ENCODE measurements around the gene SLAIN1.

The SLAIN1 gene

DNA sequence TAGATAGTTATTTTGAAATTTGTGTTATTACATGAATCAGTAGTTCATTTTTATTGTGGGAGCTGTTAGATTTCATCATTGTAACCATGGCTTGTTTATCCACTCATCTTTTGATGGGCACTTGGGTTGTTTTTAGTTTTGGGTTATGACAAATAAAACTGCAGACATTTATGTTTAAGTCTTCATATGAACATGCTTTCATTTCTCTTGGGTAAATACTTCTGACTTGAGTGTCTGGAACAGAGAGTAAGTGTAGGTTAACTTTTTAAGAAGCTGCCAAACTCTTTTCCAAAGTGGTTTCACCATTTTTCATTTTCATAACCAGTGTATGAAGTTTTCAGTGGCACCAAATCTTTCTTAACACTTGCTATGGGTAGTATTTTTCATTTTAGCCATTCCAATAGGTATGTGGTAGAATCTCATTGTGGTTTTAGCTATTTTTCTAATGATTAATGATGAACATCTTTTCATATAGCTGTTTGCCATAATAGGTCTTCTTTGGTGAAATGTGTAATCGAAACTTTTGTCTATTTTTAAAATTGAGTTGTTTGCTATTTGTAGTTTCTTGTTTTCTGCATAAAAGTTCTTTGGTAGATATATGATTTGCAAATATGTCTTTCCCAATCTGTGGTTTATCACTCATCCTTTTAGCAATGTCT, 17.9 kb downstream of the SLAIN1 start:
- no peak for DNase-seq

GRCh38 chr13:77716692-77717091, 19.2 kb downstream of the SLAIN1 start:
- DNase-seq, result no peak

DNA sequence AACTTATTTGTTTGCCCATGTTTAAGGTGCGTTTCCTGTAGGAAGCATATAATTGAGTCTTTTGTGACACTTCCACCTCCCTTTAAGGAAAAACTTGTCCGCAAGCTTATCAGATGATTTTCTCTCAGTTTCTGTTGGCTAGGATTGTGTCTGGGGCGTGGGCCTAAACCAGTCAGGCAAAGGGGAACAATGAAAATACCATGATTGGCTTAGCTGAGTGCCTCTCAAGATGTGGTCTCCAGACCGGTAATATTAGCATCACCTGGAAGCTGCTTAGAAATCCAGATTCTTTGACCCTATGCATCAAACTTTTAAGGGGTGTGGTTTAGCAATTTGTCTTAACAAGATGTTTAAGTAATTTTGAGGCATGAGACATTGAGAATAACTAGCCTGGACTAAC, 20.0 kb downstream of the SLAIN1 start:
- no peak for DNase-seq

DNA sequence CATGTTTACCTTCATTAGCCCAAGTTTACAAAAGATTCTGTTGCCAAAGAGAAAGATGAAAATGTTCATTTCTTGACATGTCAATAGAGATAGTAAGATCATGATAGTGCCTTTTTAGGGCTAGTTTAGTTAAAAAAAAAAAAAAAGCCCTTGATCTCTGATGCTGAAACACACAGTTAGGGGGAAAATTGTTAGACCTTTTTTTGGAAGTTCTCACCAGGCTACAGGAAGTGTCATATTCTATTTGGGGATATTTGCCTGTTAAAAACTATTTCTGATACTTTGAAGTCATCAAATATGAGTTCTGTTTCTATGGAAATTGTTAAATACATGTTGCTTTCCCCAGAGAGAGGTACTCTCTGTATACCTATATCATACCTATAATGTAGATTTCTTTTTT, 21.6 kb downstream of the SLAIN1 start:
- DNase-seq, result no peak

DNA sequence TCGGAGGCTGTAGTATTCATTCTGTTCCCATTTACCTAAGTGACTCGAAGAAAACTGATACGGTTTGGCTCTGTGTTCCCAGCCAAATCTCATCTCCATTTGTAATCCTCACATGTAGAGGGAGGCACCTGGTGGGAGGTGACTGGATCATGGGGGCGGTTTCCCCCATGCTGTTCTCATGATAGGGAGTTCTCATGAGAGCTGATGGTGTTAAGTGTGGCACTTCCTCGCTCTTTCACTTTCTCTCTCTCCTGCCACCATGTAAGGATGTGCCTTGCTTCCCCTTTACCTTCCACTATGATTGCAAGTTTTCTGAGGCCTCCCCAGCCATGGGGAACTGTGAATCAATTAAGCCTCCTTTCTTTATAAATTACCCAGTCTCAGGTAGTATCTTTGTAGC, 23.5 kb downstream of the SLAIN1 start:
- no peak for DNase-seq

DNA sequence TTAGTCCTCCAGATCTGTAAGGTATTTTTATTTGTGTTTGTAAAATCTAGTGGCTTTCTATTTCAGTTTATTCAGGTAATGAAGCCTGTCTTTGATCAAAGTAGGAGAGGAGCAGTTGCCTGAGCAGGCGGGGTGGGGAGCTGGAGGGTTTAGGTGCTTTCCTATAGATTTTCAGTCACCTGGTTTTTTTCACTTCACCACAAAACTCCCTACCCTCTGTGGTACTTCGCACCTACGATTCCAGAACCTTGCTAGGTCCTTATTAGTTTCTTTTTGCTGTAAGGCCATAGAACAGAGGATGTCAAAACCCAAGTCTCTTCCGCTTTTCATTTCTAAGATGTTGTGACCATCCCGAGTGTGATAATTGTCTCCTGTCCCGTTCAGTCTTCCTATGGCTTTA, 26.6 kb downstream of the SLAIN1 start:
- no peak for DNase-seq

DNA sequence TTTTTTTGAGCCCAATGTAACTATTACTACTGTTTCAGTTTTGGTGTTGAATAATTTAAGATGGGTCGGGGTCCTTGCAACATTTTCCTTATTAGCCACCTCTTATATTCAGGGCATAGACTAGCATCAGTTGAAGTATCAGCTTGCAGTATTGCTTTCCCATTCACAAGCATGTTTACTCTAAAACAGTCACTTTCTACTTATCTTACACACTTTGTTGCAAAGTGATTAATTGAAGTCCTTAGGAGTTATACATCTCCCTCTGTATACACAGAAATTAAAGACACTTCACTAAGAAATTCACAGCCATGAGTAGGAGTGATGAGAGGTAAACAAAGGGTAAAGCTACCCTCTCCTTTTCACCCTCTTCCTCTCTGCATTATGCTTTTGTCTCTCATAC, 27.6 kb downstream of the SLAIN1 start:
- DNase-seq, result no peak

GRCh38 chr13:77728265-77729125, 31.0 kb downstream of the SLAIN1 start:
- DNase-seq, result no peak

- peak; percentile 55 for DNase-seq
Observed at GRCh38 chr13:77729502-77730221, 32.2 kb downstream of the SLAIN1 start.

DNA sequence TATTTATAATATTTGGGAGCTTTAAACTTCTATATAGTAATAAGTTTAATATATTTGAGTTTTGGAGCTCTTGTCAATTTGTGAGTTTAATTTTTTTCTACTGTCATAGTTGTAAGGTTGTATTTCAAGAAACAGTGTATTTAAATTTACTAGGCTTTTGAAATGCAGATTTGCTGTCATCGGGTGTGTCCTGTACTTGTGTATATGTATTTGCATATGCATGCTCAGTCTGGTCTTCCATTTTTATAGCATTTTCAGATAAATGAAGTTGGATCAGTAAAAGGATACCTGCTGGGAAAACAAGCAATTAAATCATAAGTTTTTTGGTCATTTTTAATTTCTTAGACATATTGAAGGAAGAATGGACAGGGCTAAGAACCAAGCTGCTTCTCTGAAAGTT, 33.1 kb downstream of the SLAIN1 start:
- DNase-seq, result no peak

- DNase-seq, result no peak
Observed at GRCh38 chr13:77732287-77732686, 34.8 kb downstream of the SLAIN1 start.

DNA sequence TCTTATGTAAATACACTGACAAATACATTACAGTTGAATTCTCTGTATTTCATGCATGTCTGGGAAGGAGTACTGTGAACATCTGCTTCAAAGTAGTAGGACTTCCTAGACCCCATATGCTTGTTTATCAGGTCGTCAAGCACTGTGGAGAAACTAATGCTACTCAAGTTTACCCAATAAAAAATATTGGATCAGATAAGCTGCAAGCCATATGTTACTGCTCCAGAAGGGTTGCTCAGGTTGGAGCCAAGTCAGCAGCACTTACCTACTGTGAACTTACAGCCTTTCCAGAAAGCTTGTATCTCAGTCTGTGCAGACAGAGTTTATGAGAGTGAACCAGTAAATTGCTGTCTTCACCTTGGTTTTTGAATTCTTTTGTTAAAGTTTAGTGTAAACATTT, 36.2 kb downstream of the SLAIN1 start:
- DNase-seq, result no peak

DNA sequence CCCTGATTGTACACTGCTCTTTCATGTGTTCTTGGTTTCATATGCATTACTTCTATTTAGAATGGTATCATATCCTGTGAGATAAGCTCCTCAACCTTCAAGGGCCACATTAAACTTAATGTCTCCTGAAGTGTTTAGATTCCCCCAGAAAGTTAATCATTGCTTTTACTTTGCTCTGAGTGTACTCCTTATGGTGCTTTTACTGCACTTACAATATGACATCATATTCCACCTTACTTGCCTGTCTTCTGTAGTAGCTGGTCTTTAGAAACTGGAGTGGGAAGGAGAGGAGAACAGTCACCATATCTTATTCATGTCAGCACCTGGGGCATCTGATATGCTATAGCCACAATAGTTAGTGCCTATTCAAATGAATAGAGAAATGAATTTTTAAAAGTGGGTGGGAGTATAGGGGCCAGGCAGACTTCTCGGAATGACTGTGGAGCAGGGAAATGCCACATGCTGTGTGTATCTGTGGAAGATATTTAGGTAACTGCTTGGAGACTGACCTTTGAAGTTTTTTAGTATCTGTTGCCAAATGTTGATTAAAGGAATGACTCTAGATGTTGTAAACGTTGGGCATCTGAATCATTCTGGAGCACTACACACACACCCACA, 40.2 kb downstream of the SLAIN1 start:
- DNase-seq, result no peak

DNA sequence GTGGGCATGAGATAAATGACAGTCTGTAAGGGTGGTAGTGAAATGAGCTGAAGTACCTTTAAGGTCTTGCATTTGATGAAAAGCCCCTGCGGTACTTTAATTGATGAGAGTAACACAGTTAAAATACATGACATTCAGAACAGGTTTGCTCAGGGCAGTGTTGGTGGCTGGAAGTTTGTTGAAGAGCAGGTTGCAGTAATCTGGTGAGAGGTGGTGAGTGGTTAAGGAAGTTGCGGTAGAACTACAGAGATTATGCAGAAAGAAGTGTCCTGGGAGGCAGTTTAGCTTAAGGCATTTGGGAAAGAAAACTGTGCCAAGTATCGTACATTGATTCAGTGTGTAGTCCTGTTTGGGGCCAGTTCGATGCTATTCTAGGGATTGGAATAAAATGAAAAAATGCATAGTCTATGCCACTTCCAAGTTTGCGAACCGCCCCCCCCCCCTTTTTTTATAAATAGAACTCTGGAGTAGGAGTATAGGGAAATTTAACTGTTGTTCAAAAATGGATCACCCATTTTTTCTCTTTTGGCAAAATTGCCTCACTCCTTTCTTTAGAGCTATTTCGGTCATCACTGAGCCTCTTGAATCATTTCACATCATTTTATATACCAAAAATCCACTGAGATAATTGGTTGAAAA, 42.7 kb downstream of the SLAIN1 start:
- DNase-seq, result no peak

- no peak for DNase-seq
Observed at GRCh38 chr13:77740931-77741596, 43.6 kb downstream of the SLAIN1 start.

DNA sequence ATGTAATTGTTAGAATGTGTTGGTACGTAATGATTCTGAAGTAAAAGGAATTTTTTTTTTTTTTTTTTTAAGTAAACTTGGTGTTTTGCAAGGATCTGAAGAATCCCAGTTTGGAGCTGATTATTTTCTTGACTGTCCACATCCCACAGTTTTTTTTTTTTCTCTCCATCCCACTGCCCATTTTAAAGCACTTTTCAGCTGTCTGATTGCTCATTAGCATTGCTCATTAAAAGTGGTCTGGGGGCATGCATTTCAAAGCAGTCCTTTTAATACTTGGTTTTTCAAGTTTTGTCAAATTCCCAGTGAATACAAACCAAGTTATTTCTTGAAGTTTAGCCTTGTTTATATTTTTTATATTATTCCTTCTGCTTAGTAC, 44.1 kb downstream of the SLAIN1 start:
- no peak for DNase-seq

DNA sequence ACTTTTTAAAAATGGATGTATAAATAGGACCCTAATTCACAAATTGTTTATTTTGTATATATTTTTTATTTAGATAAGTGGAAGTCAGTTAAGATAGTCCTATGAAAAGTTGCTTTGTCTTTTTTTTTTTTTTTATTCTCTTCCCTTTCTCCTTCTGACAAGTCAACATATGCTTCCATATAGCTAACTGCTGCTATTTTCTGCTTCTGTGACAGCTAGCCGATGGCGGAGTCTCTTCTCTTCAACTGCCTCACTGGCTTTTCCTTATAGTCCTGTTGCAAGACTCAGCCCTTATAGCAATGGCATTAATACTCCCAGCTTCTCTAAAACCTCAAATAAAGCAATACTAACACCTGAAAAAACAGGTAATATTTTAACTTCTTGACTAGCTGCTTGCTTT, 45.3 kb downstream of the SLAIN1 start:
- DNase-seq, result no peak

- DNase-seq, result no peak
Observed at GRCh38 chr13:77745784-77746183, 48.3 kb downstream of the SLAIN1 start.

- no peak for DNase-seq
Observed at GRCh38 chr13:77749344-77749880, 51.9 kb downstream of the SLAIN1 start.

DNA sequence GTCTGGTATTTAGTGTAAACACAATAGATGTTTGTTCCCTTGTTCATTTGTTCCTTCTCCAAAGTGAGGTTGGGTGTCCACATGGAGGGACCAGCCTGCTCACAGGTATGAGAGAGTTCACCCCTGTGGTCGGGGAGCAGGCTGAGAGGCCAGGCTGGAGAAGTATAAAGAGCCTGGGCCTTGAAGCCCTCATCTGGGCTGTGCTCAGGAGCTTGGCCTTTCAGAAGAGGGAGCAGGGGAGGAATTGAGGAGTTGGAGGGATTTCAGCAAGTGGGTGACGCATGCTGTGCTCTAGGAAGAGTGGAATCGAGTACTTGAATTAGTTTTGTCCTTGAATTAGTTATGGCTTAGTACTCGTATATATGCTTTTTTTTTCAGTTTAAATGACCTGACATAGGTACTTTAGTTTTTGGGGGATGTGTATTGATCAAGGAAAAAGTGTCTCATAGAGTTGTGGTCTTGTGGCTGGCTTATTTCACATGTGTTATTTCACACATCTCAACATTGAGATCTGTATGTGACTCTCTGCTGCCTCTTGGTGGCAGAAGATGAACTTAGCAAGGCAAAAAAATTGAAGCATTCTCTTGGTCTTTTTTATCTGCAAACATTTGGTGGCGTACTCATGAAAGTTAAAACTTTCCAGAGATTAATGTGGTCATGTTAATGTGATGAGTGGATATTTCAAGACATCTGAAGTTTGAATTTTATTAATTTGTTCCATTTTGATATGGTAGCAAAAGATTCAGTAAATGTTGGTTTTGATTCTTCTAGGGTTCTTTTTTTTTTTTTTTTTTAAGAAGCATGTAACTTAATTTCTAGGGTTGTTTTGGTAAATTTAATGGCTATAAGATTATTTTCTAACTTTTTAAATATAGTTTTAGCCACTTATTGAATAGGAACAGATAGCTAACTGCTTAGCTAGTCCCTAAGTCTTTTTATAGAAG, 54.3 kb downstream of the SLAIN1 start:
- no peak for DNase-seq

DNA sequence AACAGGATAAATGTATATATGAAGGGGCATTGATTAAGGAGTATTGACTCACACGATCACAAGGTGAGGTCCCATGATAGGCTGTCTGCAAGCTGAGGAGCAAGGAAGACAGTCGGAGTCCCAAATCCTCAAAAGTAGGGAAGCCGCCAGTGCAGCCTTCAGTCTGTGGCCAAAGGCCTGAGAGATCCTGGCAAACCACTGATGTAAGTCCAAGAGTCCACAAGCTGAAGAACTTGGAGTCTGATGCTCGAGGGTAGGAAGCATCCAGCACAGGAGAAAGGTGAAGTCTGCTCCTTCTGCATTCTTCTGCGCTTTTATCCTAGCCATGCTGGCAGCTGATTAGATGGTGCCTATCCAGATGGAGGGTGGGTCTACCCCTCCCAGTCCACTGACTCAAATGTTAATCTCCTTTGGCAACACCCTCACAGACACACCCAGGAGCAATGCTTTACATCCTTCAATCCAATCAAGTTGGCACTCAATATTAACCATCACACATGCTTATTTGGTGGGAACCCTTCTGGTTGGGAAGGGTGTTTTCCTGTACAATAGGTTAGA, 55.1 kb downstream of the SLAIN1 start:
- DNase-seq, result no peak
